ENCODE results near the gene SLC27A4.
A peak's percentile ranks its signal among the peaks of the same experiment; 100 is the strongest.

SLC27A4 gene

GRCh38 chr9:128361986-128362646, 21.8 kb downstream of the SLC27A4 start:
- in situ Hi-C loops (cut with HindIII; ENCODE audit: low sequenced_read_pairs): no loop called here
- peak; percentile 80 for DNase-seq (ENCODE audit: low read depth, low spot score)
- peak overlapping the region; percentile 34 for H3K4me3 ChIP-seq (ENCODE audit: low read depth, low read length)
- TF ChIP-seq CTCF (IDR thresholded peaks at IDR 0.05; ENCODE audit: low read depth, low read length): peak; percentile 90

GRCh38 chr9:128362774-128363173, 22.4 kb downstream of the SLC27A4 start:
- H3K4me3 ChIP-seq (ENCODE audit: low read depth, low read length): no peak overlapping the region
- DNase-seq (ENCODE audit: low read depth, low spot score): no peak
- TF ChIP-seq CTCF (IDR thresholded peaks at IDR 0.05; ENCODE audit: low read depth, low read length): no peak
- in situ Hi-C loops (cut with HindIII; ENCODE audit: low sequenced_read_pairs): no loop called here

- in situ Hi-C loops (cut with HindIII; ENCODE audit: low sequenced_read_pairs): no loop called here
- DNase-seq (ENCODE audit: low read depth, low spot score): no peak
- no peak for TF ChIP-seq CTCF (IDR thresholded peaks at IDR 0.05; ENCODE audit: low read depth, low read length)
- H3K4me3 ChIP-seq (ENCODE audit: low read depth, low read length): no peak overlapping the region
Observed at GRCh38 chr9:128365525-128365924, 25.2 kb downstream of the SLC27A4 start.

GRCh38 chr9:128369024-128369706, 28.8 kb downstream of the SLC27A4 start:
- TF ChIP-seq CTCF (IDR thresholded peaks at IDR 0.05; ENCODE audit: low read depth, low read length): no peak
- in situ Hi-C loops (cut with HindIII; ENCODE audit: low sequenced_read_pairs): no loop called here
- no peak overlapping the region for H3K4me3 ChIP-seq (ENCODE audit: low read depth, low read length)
- DNase-seq (ENCODE audit: low read depth, low spot score): no peak

- H3K4me3 ChIP-seq (ENCODE audit: low read depth, low read length): peak overlapping the region; percentile 95
- in situ Hi-C loops (cut with HindIII; ENCODE audit: low sequenced_read_pairs): no loop called here
- TF ChIP-seq CTCF (IDR thresholded peaks at IDR 0.05; ENCODE audit: low read depth, low read length): no peak
- DNase-seq (ENCODE audit: low read depth, low spot score): no peak
Observed at GRCh38 chr9:128370367-128370751, 30.0 kb downstream of the SLC27A4 start.

- DNase-seq (ENCODE audit: low read depth, low spot score): peak; percentile 98
- H3K4me3 ChIP-seq (ENCODE audit: low read depth, low read length): peak within 1 kb of the TSS; percentile 95
- peak; percentile 7 for TF ChIP-seq CTCF (IDR thresholded peaks at IDR 0.05; ENCODE audit: low read depth, low read length)
- in situ Hi-C loops (cut with HindIII; ENCODE audit: low sequenced_read_pairs): no loop called here
Observed at GRCh38 chr9:128370752-128371629, 30.7 kb downstream of the SLC27A4 start, which contains the start of gene URM1. URM1 (plus strand) TSS chr9:128371374; CDS start chr9:128371381, 7 bp downstream.
